ENCODE data around the gene RGS6. TPM values are rescaled to one million over a fixed set of nuclear protein-coding genes. Genes with fewer than 3 reads are reported as not detected.

The RGS6 gene
- total RNA-seq, 2 experiments from 2014 or later = not detected

GRCh38 chr14:72577521-72577920 lies 645.3 kb downstream of the RGS6 start:
- Mint-ChIP-seq H3K4me1 (ENCODE audit: low read depth) (no peaks in the 10 kb centered on the region), H3K9me3 (no peaks in the 10 kb centered on the region), H3K27me3 (no peaks in the 10 kb centered on the region), H3K4me3 (no peak overlapping the region), H3K27ac (no peak overlapping the region), H3K36me3 (ENCODE audit: low read depth) (no peaks in the 10 kb centered on the region)
- DNase-seq (no peak), ATAC-seq (ENCODE audit: poor library complexity) (no peak)
- H3K4me1 ChIP-seq (ENCODE audit: insufficient read depth, low read length) = no peaks in the 10 kb centered on the region
- H3K36me3 ChIP-seq (ENCODE audit: insufficient read depth, low read length) = no peaks in the 10 kb centered on the region
- H3K27me3 ChIP-seq (ENCODE audit: control insufficient read depth in 1 of 2, insufficient read depth in 2 of 2, low read length in 2 of 2) = no peaks in the 10 kb centered on the region
- no peak overlapping the region for H3K4me3 ChIP-seq (ENCODE audit: low read length)
- H3K27ac ChIP-seq (ENCODE audit: low read depth in 1 of 2, low read length in 2 of 2) = no peak overlapping the region
- POLR2A ChIA-PET = no interaction called here
- TF ChIP-seq CTCF (IDR thresholded peaks at IDR 0.05) = no peak
- CTCF ChIA-PET = no interaction called here
- no peaks in the 10 kb centered on the region for H3K9me3 ChIP-seq (ENCODE audit: control insufficient read depth in 1 of 2, insufficient read depth in 1 of 2, low read length in 2 of 2)
- intact Hi-C loops (cut with DNase I, micrococcal nuclease) = no loop called here

- H3K27ac Mint-ChIP-seq = no peak overlapping the region
- Histone ChIP-seq H3K27ac (ENCODE audit: low read depth in 1 of 2, low read length in 2 of 2) (no peak overlapping the region), H3K36me3 (ENCODE audit: insufficient read depth, low read length) (no peaks in the 10 kb centered on the region), H3K9me3 (ENCODE audit: control insufficient read depth in 1 of 2, insufficient read depth in 1 of 2, low read length in 2 of 2) (no peaks in the 10 kb centered on the region), H3K4me3 (ENCODE audit: low read length) (no peak overlapping the region), H3K4me1 (ENCODE audit: insufficient read depth, low read length) (no peaks in the 10 kb centered on the region), H3K27me3 (ENCODE audit: control insufficient read depth in 1 of 2, insufficient read depth in 2 of 2, low read length in 2 of 2) (no peaks in the 10 kb centered on the region)
- no peaks in the 10 kb centered on the region for H3K4me1 Mint-ChIP-seq (ENCODE audit: low read depth)
- H3K9me3 Mint-ChIP-seq = no peaks in the 10 kb centered on the region
- intact Hi-C loops (cut with DNase I, micrococcal nuclease) = no loop called here
- ChIA-PET POLR2A (no interaction called here), CTCF (no interaction called here)
- no peak for DNase-seq
- H3K4me3 Mint-ChIP-seq = no peak overlapping the region
- no peaks in the 10 kb centered on the region for H3K27me3 Mint-ChIP-seq
- H3K36me3 Mint-ChIP-seq (ENCODE audit: low read depth) = no peaks in the 10 kb centered on the region
- ATAC-seq (ENCODE audit: poor library complexity) = no peak
- TF ChIP-seq CTCF (IDR thresholded peaks at IDR 0.05) = no peak
Measured at GRCh38 chr14:72578514-72578913, 646.3 kb downstream of the RGS6 start.

- intact Hi-C loops (cut with DNase I, micrococcal nuclease) = no loop called here
- no peak overlapping the region for H3K27ac Mint-ChIP-seq
Measured at GRCh38 chr14:72582582-72582981, 650.4 kb downstream of the RGS6 start.

More at GRCh38 chr14:72582582-72582981, 650.4 kb downstream of the RGS6 start:
- H3K4me3 Mint-ChIP-seq = no peak overlapping the region
- H3K27ac ChIP-seq (ENCODE audit: low read depth in 1 of 2, low read length in 2 of 2) = no peak overlapping the region
- no peaks in the 10 kb centered on the region for H3K27me3 Mint-ChIP-seq
- H3K4me1 ChIP-seq (ENCODE audit: insufficient read depth, low read length) = no peaks in the 10 kb centered on the region
- H3K9me3 Mint-ChIP-seq = no peaks in the 10 kb centered on the region
- no peak for DNase-seq
- no peaks in the 10 kb centered on the region for H3K36me3 Mint-ChIP-seq (ENCODE audit: low read depth)
- ATAC-seq (ENCODE audit: poor library complexity) = no peak
- no peak for TF ChIP-seq CTCF (IDR thresholded peaks at IDR 0.05)
- H3K9me3 ChIP-seq (ENCODE audit: control insufficient read depth in 1 of 2, insufficient read depth in 1 of 2, low read length in 2 of 2) = no peaks in the 10 kb centered on the region
- no peak overlapping the region for H3K4me3 ChIP-seq (ENCODE audit: low read length)
- ChIA-PET CTCF (no interaction called here), POLR2A (no interaction called here)
- no peaks in the 10 kb centered on the region for H3K4me1 Mint-ChIP-seq (ENCODE audit: low read depth)
- H3K36me3 ChIP-seq (ENCODE audit: insufficient read depth, low read length) = no peaks in the 10 kb centered on the region
- H3K27me3 ChIP-seq (ENCODE audit: control insufficient read depth in 1 of 2, insufficient read depth in 2 of 2, low read length in 2 of 2) = no peaks in the 10 kb centered on the region

All from CD4-positive, alpha-beta T cell (primary cell).